ENCODE data around the gene HS6ST3.

The HS6ST3 gene

GRCh38 chr13:96198038-96198437 lies 108.1 kb downstream of the HS6ST3 start:
- H3K4me1 ChIP-seq (ENCODE audit: control insufficient read depth, insufficient read depth, low read length, poor library complexity, severe bottlenecking): no peaks in the 10 kb centered on the region
- no peaks in the 10 kb centered on the region for H3K36me3 ChIP-seq (ENCODE audit: control insufficient read depth, insufficient read depth, low read length)
- no peak overlapping the region for H3K27ac ChIP-seq (ENCODE audit: low read depth, low read length, severe bottlenecking)
- H3K4me3 ChIP-seq (ENCODE audit: extremely low read depth, insufficient read depth, low read length, poor library complexity, severe bottlenecking): no peak overlapping the region
- WGBS, 2 experiments (ENCODE audit: insufficient coverage in 2 of 2): 83 to 92% methylated on average over 4 to 5 of the region's 5 CpGs
- peaks cover 6% of the 10 kb centered on the region for H3K9me3 ChIP-seq (ENCODE audit: control insufficient read depth, low read length)

GRCh38 chr13:96199315-96199714 lies 109.4 kb downstream of the HS6ST3 start:
- no peaks in the 10 kb centered on the region for H3K36me3 ChIP-seq (ENCODE audit: control insufficient read depth, insufficient read depth, low read length)
- H3K9me3 ChIP-seq (ENCODE audit: control insufficient read depth, low read length): peaks cover 6% of the 10 kb centered on the region
- H3K4me1 ChIP-seq (ENCODE audit: control insufficient read depth, insufficient read depth, low read length, poor library complexity, severe bottlenecking): no peaks in the 10 kb centered on the region
- H3K4me3 ChIP-seq (ENCODE audit: extremely low read depth, insufficient read depth, low read length, poor library complexity, severe bottlenecking): no peak overlapping the region
- WGBS, 2 experiments (ENCODE audit: insufficient coverage in 2 of 2): no CpG with 5 or more reads among the region's 3 CpGs
- no peak overlapping the region for H3K27ac ChIP-seq (ENCODE audit: low read depth, low read length, severe bottlenecking)

GRCh38 chr13:96200810-96201209 lies 110.9 kb downstream of the HS6ST3 start:
- Histone ChIP-seq H3K9me3 (ENCODE audit: control insufficient read depth, low read length) (peaks cover 6% of the 10 kb centered on the region), H3K4me1 (ENCODE audit: control insufficient read depth, insufficient read depth, low read length, poor library complexity, severe bottlenecking) (no peaks in the 10 kb centered on the region), H3K27ac (ENCODE audit: low read depth, low read length, severe bottlenecking) (no peak overlapping the region), H3K36me3 (ENCODE audit: control insufficient read depth, insufficient read depth, low read length) (no peaks in the 10 kb centered on the region), H3K4me3 (ENCODE audit: extremely low read depth, insufficient read depth, low read length, poor library complexity, severe bottlenecking) (no peak overlapping the region)
- WGBS, 2 experiments (ENCODE audit: insufficient coverage in 2 of 2): 93 to 94% methylated on average over 5 to 6 of the region's 6 CpGs

DNA sequence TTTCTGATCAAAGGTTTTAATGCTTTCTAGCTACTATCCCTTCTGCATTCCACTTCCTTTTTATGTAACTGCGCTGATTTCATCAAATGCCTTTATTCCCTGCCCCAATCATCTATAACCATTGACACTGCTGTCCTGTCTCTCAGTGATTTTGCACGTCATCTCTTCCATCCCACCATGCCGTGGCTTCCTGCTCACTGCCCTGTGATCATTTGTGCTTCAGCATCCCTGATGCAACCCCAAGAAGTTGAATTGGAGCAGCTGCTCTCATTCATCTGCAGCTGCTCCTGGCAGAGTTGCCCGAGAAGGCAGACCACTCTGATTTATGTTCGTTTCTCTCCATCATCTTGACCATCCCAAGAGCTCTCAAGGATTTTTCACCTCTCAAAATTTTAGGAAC lies 112.4 kb downstream of the HS6ST3 start:
- H3K36me3 ChIP-seq (ENCODE audit: control insufficient read depth, insufficient read depth, low read length): no peaks in the 10 kb centered on the region
- no peak overlapping the region for H3K27ac ChIP-seq (ENCODE audit: low read depth, low read length, severe bottlenecking)
- WGBS, 2 experiments (ENCODE audit: insufficient coverage in 2 of 2): 87 to 93% methylated on average over 4 to 5 of the region's 5 CpGs
- H3K9me3 ChIP-seq (ENCODE audit: control insufficient read depth, low read length): peaks cover 6% of the 10 kb centered on the region
- no peak overlapping the region for H3K4me3 ChIP-seq (ENCODE audit: extremely low read depth, insufficient read depth, low read length, poor library complexity, severe bottlenecking)
- H3K4me1 ChIP-seq (ENCODE audit: control insufficient read depth, insufficient read depth, low read length, poor library complexity, severe bottlenecking): no peaks in the 10 kb centered on the region

GRCh38 chr13:96203471-96203870 lies 113.6 kb downstream of the HS6ST3 start:
- WGBS, 2 experiments (ENCODE audit: insufficient coverage in 2 of 2): no CpG with 5 or more reads among the region's 2 CpGs
- no peaks in the 10 kb centered on the region for H3K36me3 ChIP-seq (ENCODE audit: control insufficient read depth, insufficient read depth, low read length)
- no peaks in the 10 kb centered on the region for H3K4me1 ChIP-seq (ENCODE audit: control insufficient read depth, insufficient read depth, low read length, poor library complexity, severe bottlenecking)
- no peak overlapping the region for H3K27ac ChIP-seq (ENCODE audit: low read depth, low read length, severe bottlenecking)
- H3K4me3 ChIP-seq (ENCODE audit: extremely low read depth, insufficient read depth, low read length, poor library complexity, severe bottlenecking): no peak overlapping the region
- no peaks in the 10 kb centered on the region for H3K9me3 ChIP-seq (ENCODE audit: control insufficient read depth, low read length)

- 82 to 85% methylated on average over 5 to 6 of the region's 11 CpGs for WGBS, 2 experiments (ENCODE audit: insufficient coverage in 2 of 2)
- Histone ChIP-seq H3K27ac (ENCODE audit: low read depth, low read length, severe bottlenecking) (no peak overlapping the region), H3K9me3 (ENCODE audit: control insufficient read depth, low read length) (no peaks in the 10 kb centered on the region), H3K4me1 (ENCODE audit: control insufficient read depth, insufficient read depth, low read length, poor library complexity, severe bottlenecking) (no peaks in the 10 kb centered on the region), H3K36me3 (ENCODE audit: control insufficient read depth, insufficient read depth, low read length) (no peaks in the 10 kb centered on the region), H3K4me3 (ENCODE audit: extremely low read depth, insufficient read depth, low read length, poor library complexity, severe bottlenecking) (no peak overlapping the region)
Observed at GRCh38 chr13:96214824-96215445, 125.0 kb downstream of the HS6ST3 start.

DNA sequence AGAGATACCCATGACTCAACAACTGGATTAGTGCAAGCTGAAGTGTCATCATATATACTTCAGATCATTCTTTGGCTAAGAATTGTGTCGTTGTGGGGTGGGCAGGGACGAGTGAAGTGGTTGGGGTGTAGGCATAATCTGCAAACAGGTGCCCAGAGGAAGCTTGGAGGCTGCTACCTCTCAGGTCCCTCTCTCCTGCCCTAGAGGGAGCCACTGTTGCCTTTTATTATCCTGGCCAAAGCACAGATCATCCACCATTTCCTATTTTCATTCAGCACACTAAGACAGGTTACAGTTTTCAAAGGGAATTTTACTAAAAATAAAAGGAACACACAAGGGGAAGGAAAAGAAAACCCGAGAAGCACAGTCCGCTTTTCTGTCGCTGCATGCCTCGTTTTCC lies 126.6 kb downstream of the HS6ST3 start:
- WGBS, 2 experiments (ENCODE audit: insufficient coverage in 2 of 2): 80% methylated on average over 3 of the region's 6 CpGs; no CpG with 5 or more reads in 1 of the 2 experiments
- H3K9me3 ChIP-seq (ENCODE audit: control insufficient read depth, low read length): no peaks in the 10 kb centered on the region
- no peaks in the 10 kb centered on the region for H3K4me1 ChIP-seq (ENCODE audit: control insufficient read depth, insufficient read depth, low read length, poor library complexity, severe bottlenecking)
- H3K4me3 ChIP-seq (ENCODE audit: extremely low read depth, insufficient read depth, low read length, poor library complexity, severe bottlenecking): no peak overlapping the region
- no peak overlapping the region for H3K27ac ChIP-seq (ENCODE audit: low read depth, low read length, severe bottlenecking)
- H3K36me3 ChIP-seq (ENCODE audit: control insufficient read depth, insufficient read depth, low read length): no peaks in the 10 kb centered on the region

DNA sequence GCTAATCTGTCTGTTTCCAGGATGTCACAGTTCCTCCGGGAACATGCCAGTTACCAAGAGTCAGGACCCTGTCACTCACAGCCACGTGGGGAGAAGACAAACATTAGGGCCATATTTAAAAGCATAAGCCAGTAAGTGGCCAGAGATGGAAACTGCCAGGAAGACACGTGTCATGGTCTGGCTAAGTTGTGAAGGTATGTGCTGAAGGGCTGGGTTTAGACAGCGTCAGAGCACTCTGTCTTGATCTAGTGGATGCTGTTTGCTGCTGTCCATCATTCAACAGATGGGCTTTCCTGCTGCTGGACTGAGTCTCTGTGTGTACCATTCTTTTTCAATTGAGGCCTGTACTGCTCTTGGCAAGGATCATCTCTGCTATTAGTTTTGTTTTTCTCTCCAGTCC lies 128.6 kb downstream of the HS6ST3 start:
- no peak overlapping the region for H3K27ac ChIP-seq (ENCODE audit: low read depth, low read length, severe bottlenecking)
- H3K36me3 ChIP-seq (ENCODE audit: control insufficient read depth, insufficient read depth, low read length): no peaks in the 10 kb centered on the region
- no peaks in the 10 kb centered on the region for H3K4me1 ChIP-seq (ENCODE audit: control insufficient read depth, insufficient read depth, low read length, poor library complexity, severe bottlenecking)
- no peak overlapping the region for H3K4me3 ChIP-seq (ENCODE audit: extremely low read depth, insufficient read depth, low read length, poor library complexity, severe bottlenecking)
- WGBS, 2 experiments (ENCODE audit: insufficient coverage in 2 of 2): 77 to 83% methylated on average over 4 of the region's 4 CpGs
- no peaks in the 10 kb centered on the region for H3K9me3 ChIP-seq (ENCODE audit: control insufficient read depth, low read length)

DNA sequence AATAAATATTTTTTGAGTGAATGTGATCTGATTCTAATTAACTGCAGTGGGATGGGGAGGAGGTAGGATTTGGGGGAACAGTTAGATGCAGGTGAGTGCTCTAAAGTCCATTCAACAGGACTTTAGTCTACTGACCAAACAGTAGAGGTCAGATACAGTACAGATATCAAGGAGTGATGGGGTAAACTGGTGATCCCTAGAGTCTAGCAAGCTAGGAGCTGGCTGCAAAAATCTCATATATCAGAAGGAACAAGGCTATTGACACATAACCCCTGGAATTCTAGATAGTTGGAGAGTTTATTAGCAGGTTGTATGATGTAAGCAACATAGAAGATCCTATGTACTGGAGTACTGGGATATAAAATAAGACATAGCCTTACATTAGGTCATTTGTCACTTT lies 131.6 kb downstream of the HS6ST3 start:
- H3K4me3 ChIP-seq (ENCODE audit: extremely low read depth, insufficient read depth, low read length, poor library complexity, severe bottlenecking): no peak overlapping the region
- no peak overlapping the region for H3K27ac ChIP-seq (ENCODE audit: low read depth, low read length, severe bottlenecking)
- no peaks in the 10 kb centered on the region for H3K4me1 ChIP-seq (ENCODE audit: control insufficient read depth, insufficient read depth, low read length, poor library complexity, severe bottlenecking)
- no peaks in the 10 kb centered on the region for H3K9me3 ChIP-seq (ENCODE audit: control insufficient read depth, low read length)
- no peaks in the 10 kb centered on the region for H3K36me3 ChIP-seq (ENCODE audit: control insufficient read depth, insufficient read depth, low read length)

- Histone ChIP-seq H3K4me3 (ENCODE audit: extremely low read depth, insufficient read depth, low read length, poor library complexity, severe bottlenecking) (no peak overlapping the region), H3K4me1 (ENCODE audit: control insufficient read depth, insufficient read depth, low read length, poor library complexity, severe bottlenecking) (no peaks in the 10 kb centered on the region), H3K9me3 (ENCODE audit: control insufficient read depth, low read length) (no peaks in the 10 kb centered on the region), H3K36me3 (ENCODE audit: control insufficient read depth, insufficient read depth, low read length) (no peaks in the 10 kb centered on the region), H3K27ac (ENCODE audit: low read depth, low read length, severe bottlenecking) (no peak overlapping the region)
- 78 to 90% methylated on average over 4 to 5 of the region's 5 CpGs for WGBS, 2 experiments (ENCODE audit: insufficient coverage in 2 of 2)
Observed at GRCh38 chr13:96223231-96223630, 133.3 kb downstream of the HS6ST3 start.

- WGBS, 2 experiments (ENCODE audit: insufficient coverage in 2 of 2): 0 to 14% methylated on average over 1 of the region's 2 CpGs
- no peak overlapping the region for H3K4me3 ChIP-seq (ENCODE audit: extremely low read depth, insufficient read depth, low read length, poor library complexity, severe bottlenecking)
- H3K4me1 ChIP-seq (ENCODE audit: control insufficient read depth, insufficient read depth, low read length, poor library complexity, severe bottlenecking): no peaks in the 10 kb centered on the region
- no peaks in the 10 kb centered on the region for H3K9me3 ChIP-seq (ENCODE audit: control insufficient read depth, low read length)
- H3K27ac ChIP-seq (ENCODE audit: low read depth, low read length, severe bottlenecking): no peak overlapping the region
- H3K36me3 ChIP-seq (ENCODE audit: control insufficient read depth, insufficient read depth, low read length): no peaks in the 10 kb centered on the region
Observed at GRCh38 chr13:96229356-96229755, 139.4 kb downstream of the HS6ST3 start.

Data from mesodermal cell (in vitro differentiated cells).